ENCODE data around the gene YY1.
"Not testable (repeated sequence)": the region's sequence is repeated elsewhere in the genome, so short reads cannot be mapped to it uniquely, and the experiment has no call there.

The YY1 gene

DNA sequence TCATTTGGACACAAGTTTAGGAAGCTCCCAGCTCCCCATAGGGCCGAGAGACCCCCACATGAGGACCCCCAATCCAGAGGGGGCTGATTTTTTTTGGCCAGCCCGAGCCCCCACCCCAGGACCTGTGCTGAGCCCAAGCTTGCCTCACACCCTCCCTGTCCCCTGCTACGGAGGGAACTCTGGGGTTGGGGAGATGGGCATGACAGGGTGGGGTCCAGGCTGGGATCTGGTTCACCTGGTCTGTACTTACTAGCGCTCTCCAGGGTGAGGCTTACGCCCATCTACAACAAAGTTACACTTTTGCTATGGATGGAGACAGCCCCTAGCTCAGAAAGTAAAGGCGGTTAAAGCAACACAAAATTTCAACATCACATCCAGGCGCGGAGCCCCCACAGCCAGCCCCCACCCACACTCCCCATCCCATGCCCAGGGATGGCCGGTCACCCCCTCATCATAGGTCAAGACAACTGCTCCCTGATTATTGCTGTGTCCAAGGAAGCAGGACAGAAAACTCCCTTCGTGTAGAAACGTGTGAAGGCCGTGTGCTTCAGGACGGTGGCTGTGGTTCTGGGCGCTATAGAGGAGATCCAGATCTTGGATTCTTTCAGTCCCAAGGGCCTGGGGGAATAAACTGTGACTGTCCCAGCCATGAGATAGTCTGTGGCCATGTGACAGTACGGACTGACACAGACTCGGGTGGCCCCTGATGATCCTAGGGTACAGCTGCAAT lies 56.6 kb downstream of the YY1 start (continued):
- TF ChIP-seq, protein P1, sequence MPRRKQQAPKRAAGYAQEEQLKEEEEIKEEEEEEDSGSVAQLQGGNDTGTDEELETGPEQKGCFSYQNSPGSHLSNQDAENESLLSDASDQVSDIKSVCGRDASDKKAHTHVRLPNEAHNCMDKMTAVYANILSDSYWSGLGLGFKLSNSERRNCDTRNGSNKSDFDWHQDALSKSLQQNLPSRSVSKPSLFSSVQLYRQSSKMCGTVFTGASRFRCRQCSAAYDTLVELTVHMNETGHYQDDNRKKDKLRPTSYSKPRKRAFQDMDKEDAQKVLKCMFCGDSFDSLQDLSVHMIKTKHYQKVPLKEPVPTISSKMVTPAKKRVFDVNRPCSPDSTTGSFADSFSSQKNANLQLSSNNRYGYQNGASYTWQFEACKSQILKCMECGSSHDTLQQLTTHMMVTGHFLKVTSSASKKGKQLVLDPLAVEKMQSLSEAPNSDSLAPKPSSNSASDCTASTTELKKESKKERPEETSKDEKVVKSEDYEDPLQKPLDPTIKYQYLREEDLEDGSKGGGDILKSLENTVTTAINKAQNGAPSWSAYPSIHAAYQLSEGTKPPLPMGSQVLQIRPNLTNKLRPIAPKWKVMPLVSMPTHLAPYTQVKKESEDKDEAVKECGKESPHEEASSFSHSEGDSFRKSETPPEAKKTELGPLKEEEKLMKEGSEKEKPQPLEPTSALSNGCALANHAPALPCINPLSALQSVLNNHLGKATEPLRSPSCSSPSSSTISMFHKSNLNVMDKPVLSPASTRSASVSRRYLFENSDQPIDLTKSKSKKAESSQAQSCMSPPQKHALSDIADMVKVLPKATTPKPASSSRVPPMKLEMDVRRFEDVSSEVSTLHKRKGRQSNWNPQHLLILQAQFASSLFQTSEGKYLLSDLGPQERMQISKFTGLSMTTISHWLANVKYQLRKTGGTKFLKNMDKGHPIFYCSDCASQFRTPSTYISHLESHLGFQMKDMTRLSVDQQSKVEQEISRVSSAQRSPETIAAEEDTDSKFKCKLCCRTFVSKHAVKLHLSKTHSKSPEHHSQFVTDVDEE (CRISPR knock-in tag; IDR thresholded peaks at IDR 0.05), result no peak
- TF ChIP-seq ZNF70 (CRISPR knock-in tag; IDR thresholded peaks at IDR 0.05), result no peak
- no peak for TF ChIP-seq ZC3H10 (CRISPR knock-in tag; IDR thresholded peaks at IDR 0.05)
- no peak for TF ChIP-seq ZFP3 (CRISPR knock-in tag; IDR thresholded peaks at IDR 0.05)
- TF ChIP-seq ARNTL (CRISPR knock-in tag; IDR thresholded peaks at IDR 0.05; ENCODE audit: borderline replicate concordance, low read depth), result no peak
- TF ChIP-seq CSDC2 (CRISPR knock-in tag; IDR thresholded peaks at IDR 0.05), result no peak
- TF ChIP-seq, protein P2, sequence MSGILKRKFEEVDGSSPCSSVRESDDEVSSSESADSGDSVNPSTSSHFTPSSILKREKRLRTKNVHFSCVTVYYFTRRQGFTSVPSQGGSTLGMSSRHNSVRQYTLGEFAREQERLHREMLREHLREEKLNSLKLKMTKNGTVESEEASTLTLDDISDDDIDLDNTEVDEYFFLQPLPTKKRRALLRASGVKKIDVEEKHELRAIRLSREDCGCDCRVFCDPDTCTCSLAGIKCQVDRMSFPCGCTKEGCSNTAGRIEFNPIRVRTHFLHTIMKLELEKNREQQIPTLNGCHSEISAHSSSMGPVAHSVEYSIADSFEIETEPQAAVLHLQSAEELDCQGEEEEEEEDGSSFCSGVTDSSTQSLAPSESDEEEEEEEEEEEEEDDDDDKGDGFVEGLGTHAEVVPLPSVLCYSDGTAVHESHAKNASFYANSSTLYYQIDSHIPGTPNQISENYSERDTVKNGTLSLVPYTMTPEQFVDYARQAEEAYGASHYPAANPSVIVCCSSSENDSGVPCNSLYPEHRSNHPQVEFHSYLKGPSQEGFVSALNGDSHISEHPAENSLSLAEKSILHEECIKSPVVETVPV (CRISPR knock-in tag; IDR thresholded peaks at IDR 0.05), result no peak
- TF ChIP-seq TCF4 (CRISPR knock-in tag; IDR thresholded peaks at IDR 0.05; ENCODE audit: borderline replicate concordance), result no peak

DNA sequence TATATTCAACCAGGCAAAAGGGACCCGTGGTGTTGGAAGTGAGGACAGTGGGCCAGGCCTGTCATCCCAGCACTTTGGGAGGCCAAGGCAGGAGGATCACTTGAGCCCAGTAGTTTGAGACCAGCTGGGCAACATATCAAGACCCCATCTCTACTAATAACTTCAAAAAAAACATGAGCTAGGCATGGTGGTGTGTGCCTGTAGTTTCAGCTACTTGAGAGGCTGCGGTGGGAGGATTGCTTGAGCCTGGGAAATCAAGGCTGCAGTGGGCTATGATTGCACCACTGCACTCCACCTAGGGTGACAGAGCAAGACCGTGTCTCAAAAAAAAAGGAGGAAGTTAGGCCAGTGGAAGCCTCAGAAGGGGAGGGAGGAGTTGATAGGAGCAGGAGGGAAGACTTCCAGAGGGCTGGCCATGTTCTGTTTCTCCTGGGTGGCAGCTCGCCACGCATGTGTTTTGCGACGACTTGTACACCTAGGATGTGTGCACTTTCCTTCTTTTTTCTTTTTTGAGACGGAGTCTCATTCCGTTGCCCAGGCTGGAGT lies 57.2 kb downstream of the YY1 start:
- no peak for ATAC-seq
- TF ChIP-seq ZNF565 (CRISPR knock-in tag; conservative IDR thresholded peaks at IDR 0.05; ENCODE audit: low read depth) (no peak), OSR1 (CRISPR knock-in tag; IDR thresholded peaks at IDR 0.05) (no peak), TOX (CRISPR knock-in tag; IDR thresholded peaks at IDR 0.05; ENCODE audit: borderline replicate concordance) (no peak), ZFP30 (CRISPR knock-in tag; IDR thresholded peaks at IDR 0.05) (no peak), ISL1 (CRISPR knock-in tag; IDR thresholded peaks at IDR 0.05) (no peak), GLIS3 (CRISPR knock-in tag; IDR thresholded peaks at IDR 0.05) (no peak), TCF4 (CRISPR knock-in tag; IDR thresholded peaks at IDR 0.05; ENCODE audit: borderline replicate concordance) (no peak), RARB (CRISPR knock-in tag; IDR thresholded peaks at IDR 0.05) (no peak), ARNTL (CRISPR knock-in tag; IDR thresholded peaks at IDR 0.05; ENCODE audit: borderline replicate concordance, low read depth) (no peak), ZFP3 (CRISPR knock-in tag; IDR thresholded peaks at IDR 0.05) (no peak), BACH2 (CRISPR knock-in tag; IDR thresholded peaks at IDR 0.05; ENCODE audit: borderline replicate concordance) (no peak), ZC3H10 (CRISPR knock-in tag; IDR thresholded peaks at IDR 0.05) (no peak), SNAI2 (CRISPR knock-in tag; IDR thresholded peaks at IDR 0.05) (no peak)
- TF ChIP-seq, protein P3, sequence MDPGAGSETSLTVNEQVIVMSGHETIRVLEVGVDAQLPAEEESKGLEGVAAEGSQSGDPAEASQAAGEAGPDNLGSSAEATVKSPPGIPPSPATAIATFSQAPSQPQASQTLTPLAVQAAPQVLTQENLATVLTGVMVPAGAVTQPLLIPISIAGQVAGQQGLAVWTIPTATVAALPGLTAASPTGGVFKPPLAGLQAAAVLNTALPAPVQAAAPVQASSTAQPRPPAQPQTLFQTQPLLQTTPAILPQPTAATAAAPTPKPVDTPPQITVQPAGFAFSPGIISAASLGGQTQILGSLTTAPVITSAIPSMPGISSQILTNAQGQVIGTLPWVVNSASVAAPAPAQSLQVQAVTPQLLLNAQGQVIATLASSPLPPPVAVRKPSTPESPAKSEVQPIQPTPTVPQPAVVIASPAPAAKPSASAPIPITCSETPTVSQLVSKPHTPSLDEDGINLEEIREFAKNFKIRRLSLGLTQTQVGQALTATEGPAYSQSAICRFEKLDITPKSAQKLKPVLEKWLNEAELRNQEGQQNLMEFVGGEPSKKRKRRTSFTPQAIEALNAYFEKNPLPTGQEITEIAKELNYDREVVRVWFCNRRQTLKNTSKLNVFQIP (CRISPR knock-in tag; IDR thresholded peaks at IDR 0.05; ENCODE audit: borderline replicate concordance, low read depth), result no peak
- TF ChIP-seq, protein P2 (CRISPR knock-in tag; IDR thresholded peaks at IDR 0.05), result no peak

DNA sequence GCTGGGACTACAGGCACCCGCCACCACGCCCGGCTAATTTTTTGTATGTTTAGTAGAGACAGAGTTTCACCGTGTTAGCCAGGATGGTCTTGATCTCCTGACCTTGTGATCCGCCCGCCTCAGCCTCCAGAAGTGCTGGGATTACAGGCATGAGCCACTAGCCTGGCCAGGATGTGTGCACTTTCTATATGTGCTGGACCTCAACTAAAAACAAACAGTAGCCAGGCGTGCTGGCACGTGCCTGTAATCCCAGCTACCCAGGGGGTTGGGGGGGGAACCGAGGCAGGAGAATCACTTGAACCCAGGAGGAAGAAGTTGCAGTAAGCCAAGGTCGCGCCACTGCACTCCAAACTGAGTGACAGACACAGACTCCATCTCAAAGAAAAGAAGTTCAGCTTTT lies 57.8 kb downstream of the YY1 start:
- ATAC-seq, result not testable (repeated sequence)

Measured in SK-N-SH treated with all-trans-retinoic acid at 6 μM for 48 hours (cell line).